DMS114 treated with DMSO at 0.1 percent for 48 hours (cell line): ENCODE measurements around the gene UBE2C.
"Not testable (repeated sequence)": the region's sequence is repeated elsewhere in the genome, so short reads cannot be mapped to it uniquely, and the experiment has no call there.

Experiments
- DNase-seq: peaks from one replicate; lab custom pipeline; 2025; ENCODE audit not compliant: unreplicated experiment; lab: John Stamatoyannopoulos, UW

UBE2C gene

DNA sequence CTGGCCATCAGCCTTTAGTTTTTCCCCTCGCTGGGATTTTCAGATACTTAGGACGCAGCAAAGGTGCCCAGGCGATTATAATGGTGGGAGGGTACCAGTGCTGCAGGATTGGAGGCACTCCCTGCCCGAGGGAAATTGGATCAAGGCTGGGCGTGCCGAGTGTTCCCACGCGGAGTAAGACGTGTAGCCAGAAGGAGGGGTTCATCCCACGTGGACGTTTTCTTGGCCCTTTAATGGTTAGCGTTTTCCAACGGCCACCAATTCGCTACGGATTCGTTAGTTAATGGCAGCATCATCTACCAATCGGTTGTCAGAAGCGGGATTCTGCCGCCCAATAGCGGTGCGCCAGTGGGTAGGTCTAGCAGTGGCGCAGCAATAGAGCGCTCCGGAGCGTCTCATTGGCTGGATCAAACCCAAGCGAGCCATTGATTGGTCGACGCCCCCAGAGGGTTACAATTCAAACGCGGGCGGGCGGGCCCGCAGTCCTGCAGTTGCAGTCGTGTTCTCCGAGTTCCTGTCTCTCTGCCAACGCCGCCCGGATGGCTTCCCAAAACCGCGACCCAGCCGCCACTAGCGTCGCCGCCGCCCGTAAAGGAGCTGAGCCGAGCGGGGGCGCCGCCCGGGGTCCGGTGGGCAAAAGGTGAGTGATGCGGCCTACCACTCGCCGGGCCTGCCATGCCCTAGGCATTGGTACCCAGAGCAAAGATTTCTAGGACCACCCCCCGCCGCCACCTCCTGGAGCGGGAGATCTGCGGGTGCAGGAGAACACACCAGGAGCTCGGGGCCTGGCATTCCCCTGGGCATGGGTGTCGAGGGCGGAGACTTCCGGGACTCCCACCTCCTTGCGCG lies at the start of gene UBE2C:
Gene UBE2C (plus strand): TSS at position 488 of the 849 bp plus-strand sequence. CDS start 52 bp downstream, at position 540.
- peak; percentile 88 for DNase-seq

DNA sequence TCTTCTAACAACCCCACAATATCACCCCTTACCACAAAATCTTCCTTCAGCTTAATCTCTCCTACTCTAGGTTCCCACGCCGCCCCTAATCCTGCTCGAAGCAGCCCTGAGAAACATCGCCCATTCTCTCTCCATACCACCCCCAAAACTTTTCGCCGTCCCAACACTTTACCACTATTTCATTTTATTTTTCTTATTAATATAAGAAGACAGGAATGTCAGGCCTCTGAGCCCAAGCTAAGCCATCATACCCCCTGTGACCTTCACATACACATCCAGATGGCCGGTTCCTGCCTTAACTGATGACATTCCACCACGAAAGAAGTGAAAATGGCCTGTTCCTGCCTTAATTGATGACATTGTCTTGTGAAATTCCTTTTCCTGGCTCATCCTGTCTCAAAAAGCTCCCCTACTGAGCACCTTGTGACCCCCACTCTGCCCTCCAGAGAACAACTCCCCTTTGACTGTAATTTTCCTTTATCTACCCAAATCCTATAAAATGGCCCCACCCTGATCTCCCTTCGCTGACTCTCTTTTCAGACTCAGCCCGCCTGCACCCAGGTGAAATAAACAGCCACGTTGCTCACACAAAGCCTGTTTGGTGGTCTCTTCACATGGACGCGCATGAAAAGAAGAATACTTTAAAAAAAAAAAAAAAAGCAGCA lies 47.7 kb upstream of the UBE2C start:
- DNase-seq: not testable (repeated sequence)

DNA sequence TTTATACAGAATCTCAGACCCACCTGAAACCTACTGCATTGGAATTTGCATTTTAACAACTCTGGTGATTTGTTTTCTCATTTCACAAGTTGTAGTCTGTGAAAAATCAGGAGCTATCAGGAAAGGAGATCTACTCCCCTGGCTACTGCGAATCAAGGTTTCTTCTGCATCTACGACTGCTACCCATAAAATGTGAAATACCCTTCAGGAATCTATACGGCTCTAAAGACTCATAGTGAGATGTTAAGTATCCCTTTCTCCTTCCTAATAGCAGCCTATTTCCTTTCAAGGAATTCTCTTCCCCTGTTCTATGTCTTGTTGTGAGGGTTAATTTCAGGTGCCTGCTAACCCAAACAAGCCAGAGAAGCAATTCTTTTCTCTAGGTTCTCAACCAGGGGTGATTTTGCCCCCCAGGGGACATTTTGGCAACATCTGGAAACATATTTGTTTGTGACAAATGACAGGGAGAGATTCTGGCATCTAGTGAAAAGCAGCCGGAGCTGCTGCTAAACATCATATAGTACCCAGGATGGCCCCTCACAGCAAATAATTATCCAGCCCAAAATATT lies 47.1 kb upstream of the UBE2C start:
- no peak for DNase-seq

DNA sequence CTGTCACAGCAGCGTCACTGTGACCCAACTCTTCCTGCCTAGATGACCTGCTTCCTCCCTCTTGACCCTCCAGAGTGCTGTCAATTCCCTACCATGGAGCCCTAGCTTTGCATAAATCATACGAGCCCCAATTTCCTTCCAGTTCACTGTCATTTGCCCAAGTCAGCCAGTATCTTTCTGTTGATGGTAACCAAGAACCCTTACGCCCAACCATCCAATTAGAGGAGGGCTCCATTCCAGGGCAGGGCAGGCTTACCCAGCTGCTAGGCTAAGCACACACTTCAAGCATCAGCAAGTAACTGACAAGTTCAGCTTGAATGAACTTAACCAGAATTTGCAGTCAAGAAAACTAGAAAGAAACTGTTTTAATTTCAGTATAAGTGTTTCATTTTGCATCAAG lies 46.5 kb upstream of the UBE2C start:
- DNase-seq: no peak

DNA sequence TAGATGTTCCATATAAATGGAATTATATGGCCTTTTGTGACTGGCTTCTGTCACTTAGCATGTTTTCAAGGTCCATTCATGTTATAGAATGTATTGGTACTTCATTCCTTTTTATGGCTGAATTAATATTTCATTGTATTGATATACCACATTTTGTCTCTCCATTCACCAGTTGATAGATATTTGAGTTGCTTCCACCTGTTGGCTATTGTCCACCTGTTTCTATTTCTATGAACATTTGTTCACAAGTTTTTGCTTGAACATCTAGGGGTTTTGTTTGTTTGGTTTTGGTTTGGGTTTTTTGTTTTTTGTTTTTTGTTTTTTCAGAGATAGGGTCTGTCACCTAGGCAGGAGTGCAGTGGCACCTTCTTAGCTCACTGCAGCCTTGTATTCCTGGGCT lies 44.0 kb upstream of the UBE2C start:
- DNase-seq: no peak

DNA sequence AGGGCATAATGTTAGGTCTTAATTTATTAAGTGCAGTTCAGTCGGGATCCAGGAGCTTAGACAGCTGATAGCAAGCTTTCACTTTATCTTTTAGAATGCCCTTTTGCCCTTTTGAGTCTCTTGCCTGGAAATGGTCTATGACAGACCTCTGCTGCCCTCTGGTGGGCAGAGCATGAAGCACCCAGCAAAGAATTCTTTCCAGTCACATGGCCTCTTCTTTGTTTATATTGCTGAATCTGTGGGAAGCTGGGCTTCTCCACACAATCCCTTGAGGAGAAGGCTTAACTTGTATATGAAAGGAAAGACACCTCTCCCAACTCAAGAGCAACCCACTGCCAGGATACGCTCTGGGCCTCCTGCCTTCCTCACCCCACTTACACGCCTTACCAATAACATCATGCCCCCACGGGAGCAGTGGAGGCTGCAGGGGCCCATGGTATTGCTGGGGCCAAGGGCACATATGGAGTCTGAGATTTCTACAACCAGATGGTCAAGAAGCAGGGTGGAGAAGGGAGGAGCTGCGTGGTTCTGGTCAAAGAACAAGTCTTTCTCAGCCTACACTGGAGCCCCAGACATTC lies 41.2 kb upstream of the UBE2C start:
- peak; percentile 60 for DNase-seq

DNA sequence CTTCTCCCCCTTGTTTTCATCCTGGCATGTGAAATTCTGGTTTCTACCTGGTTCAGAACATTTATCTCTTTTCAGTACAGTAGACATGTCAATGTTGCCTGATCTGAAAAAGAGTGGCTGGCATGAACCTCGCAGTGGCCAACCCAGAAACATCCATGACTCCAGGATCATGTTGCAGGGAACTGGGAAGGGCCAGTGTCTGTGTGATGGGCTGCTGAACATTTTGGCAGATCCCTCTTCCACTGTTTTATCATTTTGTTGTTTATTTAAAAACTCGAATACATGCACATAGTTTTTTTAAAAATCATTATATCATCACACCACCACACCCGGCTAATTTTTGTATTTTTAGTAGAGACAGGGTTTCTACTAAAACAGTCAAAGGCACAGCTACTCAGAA lies 39.8 kb upstream of the UBE2C start:
- no peak for DNase-seq

DNA sequence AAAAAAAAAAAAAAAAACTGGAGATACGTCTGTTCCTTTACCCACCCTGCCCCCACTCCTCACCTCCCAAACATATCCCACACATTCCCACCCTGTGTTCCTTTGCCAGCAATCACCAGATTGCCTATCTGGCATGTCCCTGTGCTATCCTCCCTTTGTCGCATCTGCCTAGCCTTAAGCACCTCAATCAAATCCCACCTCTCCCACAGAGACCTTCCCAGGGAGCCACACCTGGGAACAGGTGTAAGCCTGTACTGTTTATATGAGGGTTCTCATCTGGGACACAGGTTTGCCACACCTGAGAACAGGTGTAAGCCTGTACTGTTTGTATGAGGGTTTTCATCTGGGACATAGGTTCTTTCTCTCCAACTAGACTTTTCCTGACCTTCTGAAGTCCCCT lies 37.5 kb upstream of the UBE2C start:
- no peak for DNase-seq

DNA sequence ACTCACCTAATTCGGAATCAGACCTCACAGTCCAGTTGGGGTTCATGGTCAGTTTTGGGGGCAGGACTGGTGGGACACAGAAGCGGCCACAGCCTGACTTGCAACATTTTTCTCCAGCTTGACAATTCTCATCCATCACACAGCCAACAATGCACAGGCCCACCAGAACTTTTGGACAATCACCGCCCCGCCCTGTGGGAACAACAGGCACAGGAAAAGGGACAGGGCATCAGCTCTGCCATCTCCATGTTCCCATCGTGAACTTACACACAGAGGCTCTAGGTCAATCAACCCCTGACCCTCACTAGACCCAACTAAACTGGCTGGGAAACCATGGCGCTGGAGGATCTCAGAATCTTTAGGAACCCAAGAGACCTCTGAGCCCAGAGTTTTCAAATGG lies 37.0 kb upstream of the UBE2C start:
- DNase-seq: no peak

DNA sequence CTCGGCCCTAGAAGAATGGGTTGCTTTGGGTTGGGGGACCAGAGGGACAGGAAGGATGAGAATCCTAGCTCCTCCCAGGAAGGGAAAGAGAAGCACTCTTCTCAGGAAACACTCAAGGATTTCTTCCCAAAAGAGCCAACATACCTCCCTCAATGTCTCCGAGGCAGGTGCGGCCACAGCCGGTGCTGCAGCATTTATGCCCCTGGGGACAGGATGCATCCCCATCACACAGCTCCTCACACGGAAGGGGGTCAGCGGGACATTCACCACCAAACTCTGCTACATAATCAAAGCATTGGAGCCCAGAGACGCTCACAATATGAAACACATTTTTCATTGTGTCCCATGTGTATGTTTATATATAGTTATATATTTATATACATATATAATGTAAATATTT lies 35.5 kb upstream of the UBE2C start:
- no peak for DNase-seq

DNA sequence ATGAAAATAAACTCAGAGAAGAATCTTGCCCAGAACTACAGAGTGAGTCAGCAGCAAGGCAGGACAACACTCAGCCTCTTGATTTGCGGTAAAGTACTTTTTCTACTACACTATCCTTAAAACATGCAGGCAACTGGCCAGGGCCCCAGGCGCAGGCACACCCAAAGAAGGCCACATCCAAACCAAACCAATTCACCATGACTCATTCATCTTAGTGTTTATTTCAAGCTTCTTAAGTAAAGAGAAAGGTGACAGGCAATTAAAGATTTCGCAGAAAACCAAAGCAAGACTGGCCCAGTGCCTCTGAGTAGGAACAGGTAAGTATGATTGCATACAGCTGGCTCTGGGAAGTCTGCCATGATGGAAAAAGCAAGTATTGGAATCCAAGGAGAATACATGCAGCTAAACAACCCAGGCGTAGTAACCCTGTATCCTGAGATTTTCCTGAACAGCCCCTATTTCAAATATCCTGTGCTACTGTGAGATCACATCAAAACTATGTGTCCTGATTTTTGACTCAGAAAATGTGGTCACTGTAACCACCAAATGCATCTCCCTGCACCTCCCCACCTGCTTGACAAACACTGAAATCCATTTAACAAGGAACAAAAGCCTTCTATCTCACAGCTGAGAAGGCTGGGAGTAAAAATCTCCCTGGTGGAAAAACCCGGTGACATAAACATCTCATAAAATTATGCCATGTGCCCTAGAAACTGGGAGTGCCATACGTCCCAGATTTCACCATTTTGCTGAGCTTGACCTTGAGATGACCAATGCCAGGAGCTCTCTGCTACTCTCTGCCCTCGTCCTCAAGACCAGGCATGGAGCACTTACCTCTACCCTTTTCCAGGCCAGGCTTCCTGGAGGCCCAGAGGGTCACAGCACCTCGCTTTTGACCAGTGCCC lies 33.2 kb upstream of the UBE2C start:
- no peak for DNase-seq

DNA sequence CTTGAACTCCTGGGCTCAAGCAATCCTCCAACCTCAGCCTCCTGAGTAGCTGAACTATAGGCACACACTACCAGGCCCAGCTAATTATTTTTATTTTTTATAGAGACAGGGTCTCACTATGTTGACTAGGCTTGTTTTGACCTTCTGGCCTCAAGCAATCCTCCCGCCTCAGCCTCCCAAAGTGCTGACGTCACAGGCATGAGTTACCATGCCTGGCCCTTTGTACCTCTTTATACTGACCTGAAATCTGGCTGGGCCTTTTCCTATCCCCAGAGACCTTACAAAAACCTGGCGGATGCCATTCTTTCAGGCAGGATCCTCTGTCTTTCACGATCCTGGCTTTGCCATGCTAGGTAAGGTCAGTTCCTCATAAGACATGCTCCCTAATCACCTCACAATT lies 32.3 kb upstream of the UBE2C start:
- no peak for DNase-seq

DNA sequence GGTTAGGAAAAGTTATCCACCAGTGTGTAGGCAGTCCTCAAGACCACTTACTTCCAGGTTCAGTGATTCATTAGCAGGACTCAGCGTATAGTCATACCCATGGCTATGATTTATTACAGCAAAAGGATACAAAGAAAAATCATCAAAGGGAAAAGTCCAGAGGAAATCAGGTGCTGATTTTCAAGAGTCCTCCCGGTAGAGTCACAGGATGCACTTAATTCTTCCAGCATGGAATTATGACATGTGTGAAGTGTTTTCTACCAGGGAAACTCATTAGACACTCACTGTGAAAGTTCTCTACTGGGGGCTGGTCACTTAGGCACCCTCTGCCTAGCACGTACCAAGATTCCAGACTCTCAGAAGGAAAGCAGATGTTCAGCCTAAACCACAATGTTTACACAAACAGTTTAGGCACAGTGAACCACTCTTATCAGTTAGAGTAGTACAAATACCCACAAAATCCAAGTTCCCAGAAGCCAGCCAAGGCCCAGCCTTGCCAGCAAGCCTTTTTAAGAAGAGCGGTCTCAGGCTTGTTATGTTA lies 31.0 kb upstream of the UBE2C start:
- no peak for DNase-seq

DNA sequence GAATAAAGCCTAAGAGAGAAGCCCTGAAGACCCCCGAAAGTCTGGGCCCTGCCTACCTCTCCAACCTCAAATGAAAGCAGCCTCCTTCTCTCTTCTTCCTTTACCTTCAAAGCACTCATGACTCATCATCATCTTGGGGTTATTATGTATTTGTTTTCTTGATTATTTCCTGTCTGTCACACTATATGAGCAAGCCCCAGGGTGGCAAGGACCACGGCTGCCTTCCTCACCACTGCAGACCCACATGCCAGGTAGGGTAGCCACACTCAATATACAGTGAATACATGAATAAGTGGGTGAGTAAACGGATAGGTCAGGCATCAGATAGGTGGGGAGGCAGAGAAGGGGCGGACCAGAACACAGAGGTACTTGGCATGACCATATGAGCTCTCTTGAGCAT lies 29.6 kb upstream of the UBE2C start:
- no peak for DNase-seq

DNA sequence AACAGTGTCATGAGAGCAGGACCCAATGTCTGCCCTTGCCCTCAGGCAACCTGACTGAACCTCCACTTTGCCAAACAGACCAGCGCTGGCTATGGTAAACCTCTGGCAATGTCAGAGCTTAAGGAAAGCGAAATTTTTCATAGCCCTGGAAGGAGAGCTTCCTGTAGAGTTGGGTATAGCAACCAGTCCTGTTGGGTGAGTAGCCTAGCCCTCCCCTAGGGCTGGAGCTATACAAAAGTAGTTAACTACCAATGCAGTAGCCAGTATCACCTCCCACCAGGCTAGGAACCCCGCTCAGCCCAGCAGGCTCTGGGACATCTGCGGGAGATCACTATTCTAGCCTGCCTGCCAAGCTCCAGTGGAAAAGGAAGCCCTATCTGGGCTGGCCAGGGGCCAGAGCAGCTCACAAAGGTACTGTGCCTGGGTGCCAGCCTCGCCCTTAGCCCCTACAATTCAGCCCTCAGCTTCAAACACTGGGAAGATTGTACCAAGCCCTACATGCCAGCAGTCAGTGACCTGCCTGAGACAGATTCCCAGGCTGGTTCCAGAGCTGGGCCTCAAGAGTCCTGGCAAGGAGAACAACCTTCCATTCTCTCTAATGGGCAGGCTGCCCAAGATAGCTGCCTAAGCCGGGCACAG lies 28.7 kb upstream of the UBE2C start:
- no peak for DNase-seq

DNA sequence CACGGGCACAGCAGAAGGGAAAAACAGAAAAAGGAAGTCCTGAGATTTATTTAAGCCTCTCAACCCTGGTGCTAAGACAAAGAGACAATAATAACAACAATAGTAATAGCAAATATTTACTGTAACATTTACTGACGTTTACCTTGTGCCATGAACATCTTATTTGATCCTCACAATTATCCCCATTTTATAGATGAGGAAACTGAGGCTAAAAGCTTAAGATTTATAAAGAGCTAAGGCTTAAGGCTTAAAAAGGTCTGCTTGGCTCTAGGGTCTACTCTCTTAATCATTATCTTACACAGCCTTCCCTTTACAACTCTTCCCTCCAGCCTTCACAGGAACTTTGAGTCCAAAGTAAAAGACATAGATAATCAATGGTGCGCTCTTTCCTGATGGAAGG lies 24.1 kb upstream of the UBE2C start:
- no peak for DNase-seq

DNA sequence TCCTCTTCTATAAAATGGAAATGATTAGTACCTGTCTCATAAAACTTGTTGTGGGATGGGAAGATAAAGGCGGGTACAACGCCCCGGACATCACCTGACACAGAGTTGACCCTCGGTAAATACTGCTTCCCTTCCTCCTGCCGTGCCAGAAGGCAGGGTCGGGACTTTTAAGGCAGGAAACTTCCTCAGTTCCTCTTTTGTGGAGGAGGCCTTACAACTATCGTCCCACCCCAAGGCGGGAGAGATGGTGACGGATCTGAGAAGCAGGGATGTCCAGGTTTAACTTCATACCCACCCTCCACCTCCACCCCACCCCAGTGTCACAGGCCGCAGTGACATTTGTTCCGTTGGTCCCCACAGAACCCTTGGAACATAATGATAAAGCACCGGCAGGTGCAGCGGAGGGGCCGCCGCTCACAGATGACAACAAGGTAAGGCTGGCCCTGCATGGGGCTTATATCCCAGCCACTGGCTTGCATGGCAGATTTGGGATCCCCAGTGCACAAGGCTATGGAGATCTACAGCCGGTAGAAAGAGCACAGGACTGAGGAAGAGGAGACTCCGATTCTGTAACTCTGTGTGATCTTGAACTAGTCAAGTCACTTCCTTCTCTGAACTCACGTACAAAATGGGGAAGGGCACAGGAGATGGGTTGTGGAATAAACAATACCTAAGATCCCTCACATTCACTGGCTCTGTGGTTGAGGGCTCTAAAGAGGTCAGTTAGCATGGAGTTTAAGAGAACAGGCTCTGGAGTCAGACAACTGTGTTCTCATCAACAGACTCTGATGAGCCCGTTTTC lies 19.9 kb upstream of the UBE2C start:
- no peak for DNase-seq

DNA sequence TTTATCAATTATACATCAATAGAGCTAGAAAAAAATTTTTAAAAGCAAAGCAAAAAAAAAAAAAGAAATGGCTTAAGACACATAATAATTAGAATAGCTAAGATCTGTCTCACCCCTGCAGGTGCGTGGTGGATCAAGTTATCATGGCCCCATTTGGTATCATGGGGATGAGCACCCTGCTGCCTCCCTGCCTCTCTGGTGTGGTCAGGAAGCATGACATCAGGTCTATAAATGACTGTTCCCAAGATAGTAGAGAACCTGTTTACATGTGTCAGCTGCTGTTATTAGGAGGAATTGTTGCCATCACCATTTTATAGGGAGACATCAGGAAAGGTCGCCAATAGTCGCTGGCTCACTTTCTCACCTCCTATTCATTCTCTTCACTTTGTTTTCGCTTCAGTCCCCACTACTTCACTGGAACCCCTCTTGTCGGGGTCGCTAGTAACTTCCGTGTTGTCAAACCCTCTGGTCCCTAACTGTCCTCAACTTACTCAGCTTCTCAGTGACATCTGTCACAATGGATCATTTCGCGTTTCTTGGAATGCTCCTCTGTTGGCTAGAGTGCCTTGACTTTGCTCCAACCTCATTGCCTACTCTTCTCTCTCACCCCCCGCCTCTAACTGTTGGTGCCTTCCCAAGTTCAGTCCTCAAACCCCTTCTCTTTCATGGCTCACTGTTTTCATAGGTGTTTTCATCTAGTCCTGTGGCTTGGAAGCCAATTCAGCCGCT lies 15.9 kb upstream of the UBE2C start:
- DNase-seq: no peak

DNA sequence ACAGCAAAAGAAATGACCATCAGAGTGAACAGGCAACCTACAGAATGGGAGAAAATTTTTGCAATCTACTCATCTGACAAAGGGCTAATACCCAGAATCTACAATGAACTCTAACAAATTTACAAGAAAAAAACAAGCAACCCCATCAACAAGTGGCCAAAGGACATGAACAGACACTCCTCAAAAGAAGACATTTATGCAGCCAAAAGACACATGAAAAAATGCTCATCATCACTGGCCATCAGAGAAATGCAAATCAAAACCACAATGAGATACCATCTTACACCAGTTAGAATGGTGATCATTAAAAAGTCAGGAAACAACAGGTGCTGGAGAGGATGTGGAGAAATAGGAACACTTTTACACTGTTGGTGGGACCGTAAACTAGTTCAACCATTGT lies 14.9 kb upstream of the UBE2C start:
- not testable (repeated sequence) for DNase-seq
